HG02610 (cell line): Measurements from ENCODE around the gene TSPAN9.

Experiments used
- ATAC-seq: cut with Tn5 transposase; IDR thresholded peaks from one replicate; pipeline ENCODE4 v1.9.1; 2021; ENCODE audit warnings: mild to moderate bottlenecking, moderate library complexity; ENCODE audit not compliant: unreplicated experiment

Gene TSPAN9

DNA sequence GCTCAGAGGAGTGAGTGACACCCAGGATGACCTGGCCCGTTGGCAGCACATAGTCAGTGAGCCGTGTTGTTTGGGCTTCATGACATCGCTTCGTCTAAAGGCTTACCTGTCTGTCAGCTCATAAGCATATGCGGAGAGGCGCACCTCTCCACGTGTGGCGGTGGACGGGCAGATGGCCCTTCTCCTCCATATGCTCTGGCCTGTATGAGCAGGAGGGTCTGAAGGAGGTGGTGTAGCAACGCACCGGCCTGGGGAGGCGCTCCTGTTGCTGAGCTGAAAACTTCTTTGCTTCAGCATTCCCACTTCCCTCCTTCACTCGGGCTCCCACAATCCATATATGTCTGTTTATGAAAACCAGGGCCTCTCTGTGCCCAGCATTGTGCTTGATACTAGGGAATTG, 186.1 kb downstream of the TSPAN9 start:
- ATAC-seq, result no peak

DNA sequence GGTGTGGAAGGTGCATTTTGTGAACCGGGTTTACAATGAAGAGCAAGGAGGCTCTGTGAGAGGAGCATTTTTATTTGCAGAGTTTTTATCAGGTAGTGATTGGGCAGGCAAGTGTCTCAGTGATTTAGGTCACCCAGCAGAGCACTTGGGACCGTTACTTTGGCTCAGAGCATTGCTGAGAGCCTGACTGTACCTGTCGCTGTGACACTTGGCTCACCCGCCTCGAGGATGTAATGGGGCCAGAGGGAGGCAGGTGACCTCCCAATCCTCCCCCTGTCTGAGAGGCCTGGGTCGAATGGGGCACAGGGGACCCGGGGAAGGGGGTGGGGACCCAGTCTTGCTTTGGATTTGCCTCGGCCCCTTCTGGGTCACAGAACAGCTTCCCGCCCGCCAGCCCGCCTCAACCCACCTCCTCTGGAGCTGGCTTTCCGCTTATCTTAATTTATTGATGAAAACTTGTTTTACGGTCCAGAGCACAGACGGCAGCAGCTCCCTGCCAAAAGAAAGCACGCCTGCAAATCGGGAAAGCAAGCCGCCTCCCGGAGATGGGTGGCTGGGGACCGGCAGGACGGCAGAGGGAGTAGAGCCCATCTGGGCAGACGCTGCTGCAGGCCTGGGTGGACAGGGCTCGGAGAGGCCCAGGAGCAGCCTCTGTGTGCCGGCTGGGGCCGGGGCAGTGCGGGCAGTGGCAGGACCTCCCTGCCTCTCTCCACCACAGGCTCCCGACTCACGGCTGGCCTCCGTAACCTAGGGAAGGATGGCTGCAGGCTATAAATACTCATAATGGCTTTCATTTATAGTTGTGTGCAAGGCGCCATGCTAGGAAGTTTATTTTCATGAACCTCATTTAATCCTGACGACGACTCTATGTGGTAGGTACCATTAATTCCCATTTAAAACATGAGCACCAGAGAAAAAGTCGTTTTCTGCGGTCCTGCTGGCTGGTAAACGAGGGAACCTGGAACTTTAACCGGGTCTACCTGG, 187.1 kb downstream of the TSPAN9 start:
- ATAC-seq, result no peak

DNA sequence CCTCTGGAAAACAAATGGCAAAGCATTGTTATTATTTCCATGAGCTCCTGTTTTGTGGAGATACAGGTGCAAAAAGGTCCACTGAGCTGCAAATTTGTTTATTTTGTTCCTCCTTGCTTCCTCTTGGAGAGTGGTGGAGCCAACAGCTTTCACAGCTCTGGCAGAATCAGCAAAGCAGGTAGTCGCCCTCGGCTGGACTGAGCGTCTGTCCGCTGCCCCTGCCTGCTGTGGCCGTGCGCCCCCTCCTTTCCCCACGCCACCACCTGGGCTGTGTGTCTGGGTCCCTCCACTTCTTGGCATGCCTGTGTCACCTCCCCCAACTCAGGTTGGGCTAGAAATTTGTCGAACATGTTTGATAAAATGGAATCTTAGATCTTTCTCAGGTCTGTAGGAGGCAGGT, 188.2 kb downstream of the TSPAN9 start:
- no peak for ATAC-seq

DNA sequence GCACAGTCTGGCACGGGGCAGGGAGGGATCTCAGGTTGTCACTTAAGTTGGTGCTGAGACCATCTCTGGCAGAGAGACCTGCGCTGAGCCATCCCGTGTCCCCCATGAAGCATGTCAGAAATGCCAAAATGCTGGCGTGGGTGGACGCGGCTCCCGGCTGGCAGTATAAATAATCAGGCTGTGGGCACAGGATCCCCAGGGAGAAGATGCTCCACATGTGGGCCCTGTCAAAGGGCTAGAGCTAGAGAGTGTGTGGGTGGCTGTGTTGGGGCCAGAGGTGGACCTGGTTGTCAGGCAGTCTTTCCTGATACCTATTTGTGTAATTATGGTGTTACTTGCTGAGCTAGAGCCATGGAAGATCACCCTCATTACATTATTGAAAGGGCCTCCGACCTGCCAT, 189.5 kb downstream of the TSPAN9 start:
- no peak for ATAC-seq

DNA sequence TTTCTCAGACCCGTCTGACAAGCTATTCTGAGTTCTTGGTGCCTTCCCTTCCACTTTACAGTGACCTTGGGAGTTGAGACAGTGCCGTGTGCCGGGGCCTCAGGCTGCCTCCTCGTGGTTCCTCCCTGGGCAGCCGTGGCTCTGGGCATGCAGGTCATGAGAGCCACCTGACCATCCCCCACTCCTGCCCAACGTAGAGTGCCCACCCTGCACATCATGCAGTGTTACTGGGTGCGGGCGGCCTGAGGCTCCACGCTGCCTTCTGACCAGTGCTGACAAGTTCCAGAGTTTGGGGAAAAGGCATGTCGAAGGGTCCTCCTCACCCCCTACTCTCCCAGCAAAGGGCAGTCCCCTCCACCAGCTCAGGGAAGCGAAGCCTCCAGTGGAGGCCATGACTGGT, 190.5 kb downstream of the TSPAN9 start:
- ATAC-seq, result no peak

DNA sequence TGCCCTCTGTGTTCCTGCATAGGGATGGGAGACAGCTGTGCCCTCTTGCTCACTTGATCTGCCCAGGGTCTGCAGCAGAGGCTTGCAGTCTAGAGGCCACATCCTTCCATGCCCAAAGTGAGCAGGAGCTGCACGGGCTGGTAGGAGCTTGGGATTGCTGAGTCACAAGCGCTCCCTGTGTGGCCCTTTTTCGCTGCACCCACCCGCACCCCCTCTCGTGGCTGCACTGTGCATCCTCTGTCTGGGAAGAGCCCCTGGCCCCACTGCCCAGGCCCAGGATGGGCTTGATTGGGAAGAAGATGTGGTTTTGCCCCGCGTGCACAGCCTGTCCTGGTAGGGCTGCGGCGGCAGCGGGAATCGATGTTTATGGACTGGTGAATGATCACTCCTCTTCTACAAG, 192.4 kb downstream of the TSPAN9 start:
- ATAC-seq, result no peak

DNA sequence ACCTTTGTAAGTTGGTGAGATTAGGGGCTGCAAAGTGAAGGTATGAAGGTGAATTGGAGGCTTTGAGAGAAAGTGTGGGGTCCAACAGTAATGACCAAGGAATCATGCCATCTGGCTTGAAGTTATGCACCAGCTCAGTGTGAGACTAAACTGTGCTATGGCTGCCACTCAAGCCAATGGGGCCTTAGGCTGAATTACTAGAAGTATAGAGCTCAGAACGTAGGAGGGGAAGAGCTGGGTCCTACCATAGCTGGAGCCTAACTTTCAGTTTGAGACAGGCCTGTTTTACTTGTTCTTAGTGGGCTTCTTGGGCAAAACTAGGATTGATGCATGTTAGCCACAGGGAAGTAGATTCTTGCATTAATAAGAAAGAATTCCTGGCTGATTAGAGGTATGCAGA, 194.0 kb downstream of the TSPAN9 start:
- no peak for ATAC-seq

DNA sequence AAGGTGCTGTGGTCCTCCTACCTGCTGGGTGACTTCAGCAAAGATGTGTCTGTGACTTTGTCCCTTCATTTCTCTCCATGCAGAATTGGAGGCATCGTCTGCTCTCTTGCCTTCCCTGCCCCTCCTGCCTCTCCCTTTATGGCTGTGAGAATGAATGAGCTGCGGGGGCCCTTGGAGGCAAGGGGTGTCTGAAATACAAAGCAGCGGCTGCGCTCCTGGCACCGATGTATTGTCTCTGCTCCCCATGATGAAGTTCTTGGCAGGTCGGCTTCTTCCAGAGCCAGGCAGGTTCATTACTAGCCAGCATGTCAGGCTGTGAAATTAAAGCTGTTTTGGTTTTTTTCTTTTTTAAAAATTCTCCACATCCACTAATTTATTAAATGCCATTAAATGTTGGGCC, 194.5 kb downstream of the TSPAN9 start:
- ATAC-seq, result no peak

DNA sequence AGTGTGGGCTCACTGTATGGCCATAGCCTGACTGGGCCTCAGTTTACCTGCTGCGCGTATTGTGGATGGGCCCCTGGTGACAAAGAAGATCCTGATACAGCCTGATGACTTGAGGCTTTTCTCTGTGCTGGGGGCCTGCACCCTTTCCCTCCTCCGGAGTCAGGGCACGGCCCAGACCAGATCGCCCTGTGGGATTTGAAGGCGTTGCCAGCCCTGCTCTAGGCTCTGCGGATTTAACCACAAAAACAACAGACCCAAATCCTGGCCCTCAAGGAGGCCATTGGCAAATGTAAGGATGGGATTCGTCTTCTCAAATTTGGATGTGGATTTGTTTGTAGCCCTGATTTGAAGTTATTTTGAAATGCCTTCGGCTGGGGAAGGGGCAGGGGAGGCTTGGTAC, 195.8 kb downstream of the TSPAN9 start:
- no peak for ATAC-seq

DNA sequence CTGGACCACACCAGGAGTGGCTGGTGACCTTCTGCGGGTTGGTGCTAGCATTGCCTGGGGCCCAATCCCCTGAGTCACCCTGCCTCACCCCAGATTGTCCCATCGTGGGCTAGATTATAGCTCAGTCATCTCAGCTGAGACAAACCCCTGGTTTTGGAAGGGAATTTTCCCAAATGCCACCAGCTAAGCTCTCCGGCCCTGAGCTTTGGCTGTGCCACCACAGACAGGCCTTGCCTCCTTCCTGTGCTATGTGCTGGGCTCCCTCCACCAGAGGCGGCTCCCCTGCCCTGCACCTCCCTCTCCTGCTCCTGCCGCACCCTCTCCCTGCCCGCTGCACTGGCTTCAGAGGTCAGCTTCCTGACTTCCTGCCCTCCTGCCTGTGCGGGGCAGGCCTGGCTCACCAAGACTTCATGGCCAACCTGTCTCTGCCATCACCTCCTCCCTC, 196.3 kb downstream of the TSPAN9 start:
- no peak for ATAC-seq

DNA sequence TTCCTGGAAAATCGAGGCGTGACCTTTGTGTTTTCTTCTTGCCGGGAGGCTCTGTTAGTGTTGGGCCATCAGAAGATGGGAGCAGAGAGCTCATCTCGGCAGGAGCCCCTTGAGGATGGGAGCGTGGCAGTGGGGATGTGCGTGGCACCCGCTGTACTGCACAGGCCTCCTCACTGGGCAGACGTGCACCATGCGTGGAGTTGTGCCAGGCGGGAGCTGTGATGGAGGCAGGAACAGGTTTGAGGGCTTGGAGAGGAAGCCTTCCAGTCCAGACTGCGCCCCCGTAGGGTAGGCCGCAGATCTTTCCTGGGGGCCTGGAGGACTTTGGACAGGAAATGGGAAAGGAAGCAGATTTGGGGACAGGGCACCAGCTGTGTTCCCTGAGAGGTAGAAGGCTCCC, 197.5 kb downstream of the TSPAN9 start:
- ATAC-seq, result no peak

DNA sequence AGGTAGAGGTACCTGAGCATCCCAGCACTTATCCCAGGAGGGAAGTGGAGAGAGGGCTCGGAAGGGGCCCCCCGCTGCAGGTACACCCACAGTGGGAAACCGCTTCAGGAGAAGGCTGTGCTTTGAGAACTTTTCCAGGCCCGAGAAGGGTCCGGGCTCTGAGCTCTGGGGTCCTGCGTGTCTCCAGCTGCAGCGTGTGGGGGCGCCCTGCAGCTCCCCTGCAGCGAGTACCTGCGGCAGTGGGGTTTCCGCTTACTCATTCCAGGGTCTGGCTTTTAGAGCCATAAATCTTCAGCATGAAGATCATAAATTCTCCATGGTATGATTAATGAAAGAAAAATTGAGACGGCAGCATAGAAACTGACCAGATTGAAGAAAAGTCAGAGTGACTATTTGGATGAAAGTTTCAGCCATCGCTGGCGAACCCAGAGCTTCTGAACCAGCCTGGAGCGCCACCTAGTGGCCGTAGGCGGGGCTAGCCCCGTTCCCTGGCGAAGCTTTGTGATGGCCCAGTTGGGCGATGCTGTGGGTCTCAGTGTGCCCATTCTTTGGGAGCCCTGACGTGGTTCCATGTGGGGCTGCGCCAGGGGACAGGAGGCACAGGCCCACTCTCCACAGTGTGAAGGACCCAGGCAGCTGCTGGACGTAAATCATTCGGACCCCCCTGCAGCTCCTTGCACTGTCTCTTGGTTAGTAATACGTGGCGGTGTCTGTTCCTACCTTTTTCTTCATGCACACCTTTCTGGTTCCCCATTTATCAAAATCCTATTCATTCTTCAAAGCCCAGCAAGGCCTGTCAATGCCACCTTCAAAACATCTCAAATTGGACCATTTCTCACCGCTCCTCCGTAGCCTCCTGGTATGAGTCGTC, 198.2 kb downstream of the TSPAN9 start:
- no peak for ATAC-seq

DNA sequence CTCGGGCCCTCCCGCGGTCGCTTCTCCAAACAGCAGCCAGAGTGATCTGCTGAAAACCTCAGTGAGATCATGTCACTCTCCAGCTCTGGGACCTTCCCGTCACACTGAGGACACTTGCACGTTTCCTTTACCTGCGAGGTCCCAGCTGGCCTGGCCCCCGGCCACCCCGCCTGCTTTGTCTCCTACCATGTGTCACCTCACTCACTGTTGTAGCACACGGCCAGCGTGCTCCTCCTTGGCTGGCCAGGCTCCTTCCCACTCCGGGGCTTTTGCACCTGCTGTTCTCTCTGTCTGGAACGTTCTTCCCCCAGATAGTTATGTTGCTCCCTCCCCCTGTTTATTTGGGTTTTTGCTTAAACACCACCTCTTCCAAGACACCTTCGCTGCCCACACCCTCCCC, 199.0 kb downstream of the TSPAN9 start:
- ATAC-seq, result no peak

DNA sequence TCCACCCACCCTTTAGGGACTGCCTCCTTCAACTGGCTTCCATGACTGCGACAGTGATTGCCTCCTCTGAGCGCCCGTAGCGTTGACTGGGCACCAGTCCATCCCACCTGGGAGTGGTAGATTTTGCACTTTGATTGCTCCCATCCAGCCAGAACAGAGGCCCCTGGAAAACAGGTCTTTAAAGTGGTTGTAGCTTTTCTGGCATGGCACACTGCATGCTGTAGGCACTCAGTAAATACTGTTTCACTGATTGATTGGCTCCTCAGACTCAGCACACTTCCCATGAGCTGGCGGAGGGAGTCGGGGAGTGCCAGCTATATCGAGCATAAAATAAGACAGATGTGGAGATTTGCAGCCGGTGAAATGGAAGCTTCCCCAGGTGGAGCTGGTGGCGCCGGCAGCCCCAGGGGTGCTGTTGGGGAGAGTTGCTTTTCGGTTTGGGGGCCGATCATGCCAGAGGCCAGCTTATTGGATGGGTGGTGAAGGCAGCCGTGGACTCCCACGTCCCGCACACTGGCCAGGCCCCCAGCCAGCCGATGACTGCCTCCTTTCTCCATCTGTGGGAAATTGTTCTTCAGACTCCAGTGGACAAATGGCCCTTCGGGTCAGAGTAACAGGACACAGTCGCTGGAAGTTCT, 200.2 kb downstream of the TSPAN9 start:
- no peak for ATAC-seq

DNA sequence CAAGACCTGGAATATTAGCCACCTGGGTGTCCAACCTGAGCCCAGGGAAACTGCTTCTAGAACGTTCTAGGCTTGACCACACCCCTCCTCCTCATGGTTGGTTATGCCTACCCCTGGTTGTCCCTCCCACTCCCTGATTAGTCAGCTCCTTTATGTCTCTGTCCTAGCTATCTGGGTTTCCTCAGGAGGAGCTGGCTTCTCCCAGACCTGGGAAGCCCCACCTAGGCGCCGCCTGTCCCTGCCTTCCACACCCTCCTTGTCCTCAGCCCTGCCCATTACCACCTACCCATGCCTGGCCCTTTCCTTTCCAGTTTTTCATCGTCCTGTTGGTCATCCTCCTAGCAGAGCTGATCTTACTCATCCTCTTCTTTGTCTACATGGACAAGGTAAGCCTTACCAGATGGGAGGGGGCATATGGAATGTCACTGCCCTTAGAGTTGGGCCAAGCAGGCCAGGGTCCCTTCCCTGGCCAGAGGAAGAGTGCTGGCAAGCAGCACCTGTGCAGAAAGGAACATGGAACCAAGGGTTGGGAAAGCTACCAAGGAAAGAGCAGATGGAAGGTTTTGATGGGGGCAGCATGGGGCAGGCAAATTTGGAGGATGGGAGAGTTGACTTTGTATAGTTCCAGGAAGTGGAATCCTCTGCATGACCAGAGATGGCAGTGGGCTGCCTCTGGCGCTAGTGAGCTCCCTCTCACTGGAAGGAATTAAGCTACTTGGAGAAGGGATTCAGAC, 201.7 kb downstream of the TSPAN9 start:
- no peak for ATAC-seq

DNA sequence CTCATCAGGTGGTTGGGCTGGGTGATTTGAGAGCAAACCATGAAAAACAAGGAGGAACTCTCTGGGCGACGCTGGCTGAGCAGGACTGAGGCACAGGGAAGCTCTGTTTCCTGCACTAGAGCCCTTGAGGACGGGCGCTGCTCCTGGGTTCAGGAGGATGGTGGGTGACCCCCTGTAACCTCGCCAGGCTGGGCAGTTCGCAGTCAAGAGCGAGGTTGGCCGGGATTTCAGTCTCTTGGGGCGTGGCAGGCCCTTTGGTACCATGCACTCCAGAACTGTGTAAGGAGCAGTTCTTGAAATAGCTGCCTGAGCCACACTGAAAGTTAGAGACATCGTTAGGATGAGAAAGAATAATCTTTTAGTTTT, 202.2 kb downstream of the TSPAN9 start:
- ATAC-seq, result no peak

DNA sequence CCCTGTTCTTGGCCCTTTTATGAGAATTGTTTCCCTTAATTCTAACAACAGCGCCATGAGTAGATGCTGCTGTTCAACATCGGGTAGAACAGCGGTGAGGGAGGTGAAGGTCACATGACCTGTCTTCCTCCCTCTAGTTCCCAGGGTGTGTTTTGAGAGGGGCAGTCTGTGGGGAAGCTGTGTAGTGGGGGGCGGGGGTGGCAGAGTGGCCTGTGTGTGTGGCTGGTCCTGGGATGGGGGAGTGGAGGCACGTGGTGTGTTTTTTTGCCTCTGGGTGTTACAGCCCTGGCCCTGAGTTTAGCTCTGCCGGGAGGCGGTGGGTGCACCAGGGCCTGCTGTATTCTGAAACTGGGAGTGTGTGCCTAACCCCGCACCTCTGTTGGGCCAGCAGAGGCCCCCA, 202.7 kb downstream of the TSPAN9 start:
- ATAC-seq, result no peak

DNA sequence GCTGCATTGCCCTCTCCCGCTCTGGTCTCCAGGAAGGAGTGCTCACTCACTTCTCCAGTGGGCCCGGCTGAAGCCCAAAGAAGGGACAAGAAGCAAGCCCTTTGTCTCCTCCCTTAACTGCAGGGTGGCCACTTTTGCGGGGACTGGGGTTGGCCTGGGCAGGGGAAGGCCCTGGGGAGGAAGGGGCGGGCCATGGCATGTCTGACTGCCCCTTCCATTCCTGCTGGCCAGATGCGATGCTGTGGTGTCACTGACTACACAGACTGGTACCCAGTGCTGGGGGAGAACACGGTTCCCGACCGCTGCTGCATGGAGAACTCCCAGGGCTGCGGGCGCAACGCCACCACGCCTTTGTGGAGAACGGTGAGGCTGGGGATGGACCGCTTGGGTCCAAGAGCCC, 203.8 kb downstream of the TSPAN9 start:
- no peak for ATAC-seq

DNA sequence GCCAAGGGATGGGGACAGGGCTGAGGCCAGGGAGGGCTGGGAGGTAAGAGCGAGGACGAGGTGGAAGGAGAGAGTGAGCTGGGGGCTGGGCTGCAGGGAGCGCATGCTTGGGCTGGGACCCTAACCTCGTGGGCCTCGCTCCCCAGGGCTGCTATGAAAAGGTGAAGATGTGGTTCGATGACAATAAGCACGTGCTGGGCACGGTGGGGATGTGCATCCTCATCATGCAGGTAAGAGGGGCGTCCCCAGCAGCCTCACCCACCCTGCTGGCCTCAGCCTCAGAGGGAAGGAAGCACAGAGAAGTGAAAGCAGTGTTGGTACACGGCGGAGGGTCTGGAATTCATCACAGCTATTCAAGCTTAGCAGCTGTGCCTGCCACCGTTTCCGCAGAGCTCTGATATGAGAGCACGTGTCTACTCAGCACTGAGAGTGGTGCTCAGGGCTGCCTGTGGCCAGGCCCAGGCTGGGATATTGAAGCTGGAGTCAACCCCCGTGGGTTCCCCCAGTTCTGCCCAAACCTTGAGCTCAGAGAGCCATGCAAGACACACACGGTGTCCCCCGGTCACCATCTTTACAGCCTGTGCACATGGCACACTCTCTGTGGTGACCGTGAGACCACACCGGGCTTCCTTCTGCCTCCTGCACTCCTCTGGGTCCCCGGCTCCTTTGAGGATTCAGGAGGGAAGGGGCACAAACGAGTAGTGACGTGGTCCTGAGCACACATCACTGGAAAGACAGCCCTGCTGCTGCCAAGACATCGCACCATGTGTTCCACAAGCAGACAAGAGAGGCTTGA, 204.6 kb downstream of the TSPAN9 start:
- ATAC-seq, result no peak

DNA sequence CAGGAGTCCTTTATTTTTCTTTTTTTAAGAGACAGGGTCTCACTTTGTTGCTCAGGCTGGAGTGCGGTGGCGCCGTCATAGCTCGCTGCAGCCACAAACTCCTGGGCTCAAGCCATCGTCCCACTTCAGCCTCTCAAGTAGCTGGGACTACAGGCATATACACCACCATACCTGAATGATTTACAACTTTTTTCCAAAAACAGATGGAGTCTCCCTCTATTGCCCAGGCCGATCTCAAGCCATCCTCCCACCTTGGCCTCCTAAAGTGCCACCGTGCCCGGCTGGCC, 205.1 kb downstream of the TSPAN9 start:
- no peak for ATAC-seq
